RWPE2 (cell line): Measurements from ENCODE around the gene UNC119.

ENCODE experiments used
- ATAC-seq: fragments of 200-7000 bp; cut with Tn5 transposase; 3 replicates; pipeline ENCODE4 v1.9.1; 2021; ENCODE audit warnings: low read depth
- DNase-seq: peaks from one replicate; pipeline ENCODE4 v3.0.0-alpha.2; 2020; ENCODE audit warnings: low spot score
- H3K27ac ChIP-seq: fragments of 450-650 bp; 2 replicates; pipeline ENCODE4 v1.5.1; 2017; ENCODE audit warnings: mild to moderate bottlenecking; ENCODE audit not compliant: poor library complexity, severe bottlenecking
- H3K27me3 ChIP-seq: fragments of 250-450 bp; sonication (Bioruptor Pico); 2 replicates; pipeline ENCODE4 v1.5.1; 2021; ENCODE audit warnings: mild to moderate bottlenecking, moderate library complexity; ENCODE audit not compliant: insufficient read depth, poor library complexity, severe bottlenecking
- H3K36me3 ChIP-seq: fragments of 250-450 bp; sonication (Bioruptor Pico); 2 replicates; pipeline ENCODE4 v1.5.1; 2020; ENCODE audit warnings: low read depth, mild to moderate bottlenecking, moderate library complexity
- H3K4me1 ChIP-seq: fragments of 250-450 bp; sonication (Bioruptor Pico); 2 replicates; pipeline ENCODE4 v1.5.1; 2021; ENCODE audit warnings: mild to moderate bottlenecking, moderate library complexity; ENCODE audit not compliant: insufficient read depth, poor library complexity, severe bottlenecking
- H3K4me3 ChIP-seq: fragments of 250-450 bp; sonication (Bioruptor Pico); 2 replicates; pipeline ENCODE4 v1.5.1; 2021; ENCODE audit warnings: mild to moderate bottlenecking, moderate library complexity; ENCODE audit not compliant: severe bottlenecking
- H3K9me3 ChIP-seq: fragments of 250-450 bp; sonication (Bioruptor Pico); 2 replicates; pipeline ENCODE4 v1.5.1; 2021; ENCODE audit warnings: mild to moderate bottlenecking, moderate library complexity; ENCODE audit not compliant: severe bottlenecking
- CTCF ChIP-seq: fragments of 450-650 bp; IDR thresholded peaks from one replicate; pipeline ENCODE4 v1.5.1; 2017; ENCODE audit warnings: mild to moderate bottlenecking, moderate library complexity; ENCODE audit not compliant: poor library complexity, severe bottlenecking

The UNC119 gene

GRCh38 chr17:28567604-28568003, 15.2 kb upstream of the UNC119 start:
- TF ChIP-seq CTCF, result no peak
- ATAC-seq (no peak), DNase-seq (no peak)
- H3K27ac ChIP-seq, result no peak overlapping the region
- H3K9me3 ChIP-seq, result no peaks in the 10 kb centered on the region
- peaks cover 8% of the 10 kb centered on the region for H3K4me1 ChIP-seq
- H3K27me3 ChIP-seq, result no peaks in the 10 kb centered on the region
- H3K36me3 ChIP-seq, result peaks cover 32% of the 10 kb centered on the region
- H3K4me3 ChIP-seq, result no peak overlapping the region

DNA sequence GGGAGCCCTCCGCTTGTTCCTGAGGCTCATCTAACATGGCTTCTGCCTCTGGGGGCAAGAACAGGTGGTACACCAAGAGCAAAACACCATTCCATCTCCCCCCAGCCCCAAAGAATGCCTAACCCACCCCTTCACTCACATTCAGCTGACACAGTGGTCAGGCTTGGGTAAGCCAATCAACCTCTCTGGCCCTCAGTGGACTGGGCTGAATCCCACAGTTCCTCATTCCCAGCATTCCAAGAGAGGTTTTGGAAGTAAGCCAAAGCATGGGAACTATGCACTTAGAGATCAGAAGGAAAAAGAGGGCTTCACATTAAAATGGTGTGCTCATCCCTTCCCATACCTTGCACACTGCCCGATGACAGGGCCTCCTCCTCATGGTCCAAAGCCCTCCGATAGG, 11.1 kb upstream of the UNC119 start:
- Histone ChIP-seq H3K36me3 (peaks cover 53% of the 10 kb centered on the region), H3K27ac (no peak overlapping the region), H3K9me3 (no peaks in the 10 kb centered on the region), H3K27me3 (no peaks in the 10 kb centered on the region), H3K4me3 (no peak overlapping the region), H3K4me1 (no peaks in the 10 kb centered on the region)
- ATAC-seq, result peak; percentile 17; the same call in 1 of the 3 replicates
- no peak for DNase-seq
- no peak for TF ChIP-seq CTCF

- H3K4me1 ChIP-seq, result no peaks in the 10 kb centered on the region
- TF ChIP-seq CTCF, result no peak
- peaks cover 46% of the 10 kb centered on the region for H3K36me3 ChIP-seq
- no peak for ATAC-seq
- H3K4me3 ChIP-seq, result no peak overlapping the region
- no peak for DNase-seq
- H3K27me3 ChIP-seq, result no peaks in the 10 kb centered on the region
- no peak overlapping the region for H3K27ac ChIP-seq
- no peaks in the 10 kb centered on the region for H3K9me3 ChIP-seq
Observed at GRCh38 chr17:28555022-28555421, 2.6 kb upstream of the UNC119 start.

- no peak for TF ChIP-seq CTCF
- H3K36me3 ChIP-seq, result peaks cover 42% of the 10 kb centered on the region
- H3K27ac ChIP-seq, result no peak overlapping the region
- H3K4me1 ChIP-seq, result no peaks in the 10 kb centered on the region
- no peaks in the 10 kb centered on the region for H3K27me3 ChIP-seq
- no peaks in the 10 kb centered on the region for H3K9me3 ChIP-seq
- H3K4me3 ChIP-seq, result no peak overlapping the region
- no peak for ATAC-seq
- no peak for DNase-seq
Observed at GRCh38 chr17:28554565-28554964, 2.1 kb upstream of the UNC119 start.

DNA sequence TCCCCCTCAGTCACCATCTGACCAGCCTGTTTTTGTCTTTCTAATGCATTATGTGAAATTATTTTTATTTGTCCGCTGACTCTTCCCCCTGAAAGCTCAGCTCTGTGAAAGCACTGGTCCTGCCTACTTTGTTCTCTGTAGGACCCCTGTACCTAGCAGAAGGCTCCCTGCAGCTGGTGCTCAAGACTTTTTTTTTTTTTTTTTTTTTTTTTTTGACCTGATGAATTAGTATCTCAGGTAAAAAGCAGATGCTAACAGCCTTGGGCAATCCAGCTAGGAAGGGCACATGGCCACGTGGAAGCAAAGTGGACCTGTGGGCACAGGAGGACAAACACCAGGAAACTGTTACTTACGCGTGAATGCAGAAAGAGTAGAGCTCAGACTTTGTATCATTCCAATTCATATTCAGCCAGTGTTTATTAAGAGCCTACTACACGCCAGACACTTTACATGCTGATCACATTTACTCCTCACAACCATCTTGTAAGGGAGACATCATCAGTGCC, 629 bp upstream of the UNC119 start:
- no peak for TF ChIP-seq CTCF
- ATAC-seq (no peak), DNase-seq (no peak)
- Histone ChIP-seq H3K27ac (no peak overlapping the region), H3K4me1 (no peaks in the 10 kb centered on the region), H3K27me3 (no peaks in the 10 kb centered on the region), H3K9me3 (no peaks in the 10 kb centered on the region), H3K4me3 (no peak overlapping the region), H3K36me3 (peaks cover 33% of the 10 kb centered on the region)
